Myocyte (in vitro differentiated cells): ENCODE measurements around the gene SHROOM3. TPM values are rescaled to one million over a fixed set of nuclear protein-coding genes. Genes with fewer than 3 reads are reported as not detected.
"Not testable (repeated sequence)": the region's sequence is repeated elsewhere in the genome, so short reads cannot be mapped to it uniquely, and the experiment has no call there.

Experiments used
- DNase-seq: peaks from one replicate; pipeline ENCODE4 v3.0.0-alpha.2; 2012; ENCODE audit warnings: low read depth
- total RNA-seq: library from RNA; depleted of rRNA; stranded (reverse); fragments of >200 nt; gene quantifications from 2 replicates; pipeline ENCODE4 v1.2.3, GENCODE V29; 2014

Gene SHROOM3
- total RNA-seq, 1 donor from 2014 or later = 3.5 TPM

DNA sequence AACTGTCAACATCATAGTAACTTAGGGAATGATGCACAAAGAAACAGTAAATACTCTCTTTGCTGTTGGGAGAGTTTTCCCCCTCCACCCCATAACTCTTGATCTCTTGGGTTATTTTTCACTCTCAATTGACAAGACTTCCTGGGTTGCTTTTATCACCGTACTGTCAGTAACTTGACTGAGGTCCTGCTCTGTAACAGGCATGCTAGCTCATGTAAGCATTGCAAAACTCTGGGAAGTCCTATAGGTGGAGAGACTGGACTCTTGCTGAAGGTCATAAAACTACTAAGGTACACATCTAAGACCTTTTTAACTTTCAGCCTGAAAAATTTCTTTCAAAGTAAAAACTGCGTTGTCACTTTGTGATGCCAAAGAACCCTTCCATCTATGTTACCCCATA lies 10.9 kb downstream of the SHROOM3 start:
- no peak for DNase-seq

DNA sequence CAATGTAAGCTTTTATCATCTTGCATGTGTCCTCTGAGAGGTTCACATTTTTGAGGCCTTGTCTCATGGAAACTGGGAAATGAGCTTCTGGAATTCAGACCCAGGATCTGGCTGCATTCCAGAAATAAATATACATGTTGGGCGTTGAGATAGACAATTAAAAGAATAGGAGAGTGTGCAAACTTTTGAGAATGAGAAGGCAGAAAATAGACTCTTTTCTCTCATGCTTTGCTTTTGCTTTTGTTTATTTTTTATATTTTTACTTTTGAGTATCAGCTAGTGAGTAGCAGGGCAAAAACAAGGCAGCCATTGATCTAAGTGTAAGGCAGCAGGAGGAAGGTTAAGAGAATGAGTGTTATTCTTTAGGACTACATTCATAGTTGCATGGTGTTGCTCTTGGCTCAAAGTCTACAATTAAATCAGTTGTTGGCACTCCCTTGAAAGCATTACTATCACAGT lies 12.4 kb downstream of the SHROOM3 start:
- DNase-seq = peak; percentile 6

DNA sequence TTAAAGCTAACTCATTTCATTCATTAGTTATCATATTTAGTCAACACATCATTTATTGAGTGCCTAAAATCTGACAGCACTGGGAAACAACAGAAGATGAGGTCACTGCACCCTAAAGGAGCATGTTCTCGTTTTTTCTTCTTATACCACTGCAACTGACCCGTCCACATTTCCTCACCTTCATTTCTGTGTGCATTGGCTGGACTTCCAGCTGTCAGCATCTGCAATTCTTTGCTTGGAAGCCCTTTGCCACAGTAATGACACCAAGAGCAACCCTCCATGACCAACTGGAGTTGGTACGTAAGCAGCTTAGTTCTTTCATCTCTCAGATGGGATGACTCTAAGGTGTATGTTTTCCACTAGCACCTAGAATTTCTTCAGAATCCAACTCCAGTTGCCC lies 13.2 kb downstream of the SHROOM3 start:
- DNase-seq = no peak

GRCh38 chr4:76449362-76449767 lies 14.3 kb downstream of the SHROOM3 start:
- DNase-seq = peak; percentile 2

- DNase-seq = no peak
Measured at GRCh38 chr4:76449833-76450232, 14.8 kb downstream of the SHROOM3 start.

GRCh38 chr4:76453232-76453631 lies 18.2 kb downstream of the SHROOM3 start:
- DNase-seq = no peak

GRCh38 chr4:76454073-76454472 lies 19.0 kb downstream of the SHROOM3 start:
- not testable (repeated sequence) for DNase-seq

- DNase-seq = no peak
Measured at GRCh38 chr4:76457885-76458284, 22.9 kb downstream of the SHROOM3 start.

DNA sequence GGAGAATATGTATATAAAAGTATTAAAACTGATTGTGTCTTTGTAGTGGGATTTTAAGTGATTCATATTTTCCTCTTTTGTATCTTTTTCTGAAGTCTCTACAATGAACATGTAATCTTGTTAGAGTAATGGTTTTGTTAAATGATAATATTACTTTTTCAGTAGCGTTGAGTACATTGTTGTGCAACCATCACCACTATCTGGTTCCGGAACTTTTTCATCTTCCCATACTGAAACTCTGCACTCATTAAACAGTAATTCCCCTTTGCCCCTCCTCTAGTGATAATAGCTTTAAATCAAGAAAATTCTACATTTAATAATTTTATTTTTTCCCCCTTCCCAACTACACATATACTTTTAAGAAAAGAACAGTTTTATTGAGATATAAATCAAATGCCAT lies 23.3 kb downstream of the SHROOM3 start:
- DNase-seq = no peak

DNA sequence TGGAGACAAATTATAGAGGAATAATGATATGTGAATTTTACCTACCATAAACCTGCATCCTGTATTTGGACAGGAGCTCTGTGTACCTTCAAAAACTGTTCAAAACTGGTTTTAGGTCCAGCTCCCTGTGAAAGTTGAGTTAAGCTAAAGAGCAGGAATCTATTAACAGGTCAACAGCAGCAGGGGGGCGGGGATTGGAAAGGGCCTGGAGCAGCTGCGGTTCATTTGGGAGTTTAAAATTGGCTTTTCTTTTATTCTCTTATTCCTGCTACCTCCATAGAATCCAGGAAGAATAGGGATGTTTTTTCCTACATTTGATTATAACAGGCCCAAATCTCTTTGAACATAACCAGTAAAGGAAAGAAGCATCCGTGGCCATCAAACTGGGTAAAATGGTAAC lies 23.8 kb downstream of the SHROOM3 start:
- peak; percentile 56 for DNase-seq

- DNase-seq = peak; percentile 75
Measured at GRCh38 chr4:76459291-76459723, 24.3 kb downstream of the SHROOM3 start.

DNA sequence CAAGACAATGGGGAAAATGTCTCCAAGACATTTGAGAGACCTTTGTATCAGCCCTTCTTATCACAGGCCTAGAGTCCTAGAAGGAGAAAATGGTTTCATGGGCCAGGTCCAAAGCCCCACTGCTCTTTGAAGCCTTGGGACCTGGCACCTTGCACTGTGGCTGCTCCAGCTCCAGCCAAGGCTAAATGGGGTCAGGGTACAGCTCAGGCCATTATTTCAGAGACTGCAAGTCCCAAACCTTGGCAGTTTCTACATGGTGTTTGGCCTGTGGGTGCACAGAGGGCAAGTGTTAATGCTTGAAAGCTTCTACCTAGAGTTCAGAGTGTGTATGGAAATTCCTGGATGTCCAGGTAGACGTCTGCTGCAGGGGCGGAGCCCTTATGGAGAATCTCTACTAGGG lies 28.5 kb downstream of the SHROOM3 start:
- DNase-seq = no peak

- no peak for DNase-seq
Measured at GRCh38 chr4:76470064-76470463, 35.0 kb downstream of the SHROOM3 start.

- DNase-seq = no peak
Measured at GRCh38 chr4:76470532-76470931, 35.5 kb downstream of the SHROOM3 start.

DNA sequence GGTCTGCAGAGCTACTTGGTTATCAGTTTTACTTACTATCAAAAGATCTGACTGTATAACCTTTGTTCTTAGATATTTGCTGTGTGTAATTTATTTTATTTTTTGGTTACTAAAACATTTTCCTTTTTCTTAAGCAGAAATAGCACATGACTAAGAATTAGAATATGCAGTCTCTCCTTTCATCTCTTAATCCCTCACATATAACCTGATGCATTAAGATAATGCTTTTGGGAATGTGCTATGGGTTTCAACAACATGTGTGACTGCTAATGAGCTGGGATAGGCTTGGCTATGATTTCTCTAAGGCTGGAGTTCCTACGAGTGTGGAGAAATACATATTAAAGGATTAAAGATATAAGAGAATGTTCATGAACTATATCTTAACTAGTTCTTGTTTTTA lies 41.5 kb downstream of the SHROOM3 start:
- DNase-seq = no peak

- DNase-seq = no peak
Measured at GRCh38 chr4:76484654-76485053, 49.6 kb downstream of the SHROOM3 start.

DNA sequence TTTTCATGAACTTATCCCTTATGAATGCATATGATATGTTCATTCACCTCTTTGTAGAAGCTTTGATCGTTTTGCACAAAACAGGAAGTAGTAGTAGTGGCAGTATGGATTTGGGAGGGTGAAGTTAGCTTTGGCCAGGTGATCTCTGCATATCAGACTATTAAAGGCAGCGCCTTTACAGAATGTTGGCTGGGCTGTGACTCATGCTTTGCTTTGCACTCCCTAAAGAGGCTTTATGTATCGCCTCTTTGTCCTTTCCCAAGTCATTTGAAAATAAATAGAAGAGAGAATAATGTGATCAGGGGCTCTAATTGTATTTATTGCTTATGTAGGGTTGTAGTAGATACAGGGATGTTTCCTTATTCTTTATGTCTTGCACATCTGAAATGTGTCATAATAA lies 50.4 kb downstream of the SHROOM3 start:
- DNase-seq = no peak

GRCh38 chr4:76486588-76487276 lies 51.7 kb downstream of the SHROOM3 start:
- DNase-seq = no peak

DNA sequence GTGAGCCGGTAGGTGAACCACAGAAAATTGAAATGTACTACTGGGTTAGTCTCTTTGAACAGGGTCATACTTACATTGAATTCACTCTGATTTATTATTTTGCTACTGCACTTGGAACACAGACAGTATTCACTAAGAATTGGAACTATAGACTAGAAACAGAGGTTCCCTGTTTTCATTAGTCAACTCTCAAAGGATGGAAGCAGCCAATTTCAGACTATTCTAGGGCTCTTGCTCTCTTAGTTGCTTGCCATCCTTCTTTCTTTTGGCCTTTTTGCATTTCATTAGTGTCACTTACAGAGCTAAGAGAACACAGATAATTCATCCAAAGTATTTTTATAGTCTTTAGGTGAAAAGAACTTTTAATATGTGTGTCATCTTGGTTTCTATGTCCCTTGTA lies 52.6 kb downstream of the SHROOM3 start:
- no peak for DNase-seq

DNA sequence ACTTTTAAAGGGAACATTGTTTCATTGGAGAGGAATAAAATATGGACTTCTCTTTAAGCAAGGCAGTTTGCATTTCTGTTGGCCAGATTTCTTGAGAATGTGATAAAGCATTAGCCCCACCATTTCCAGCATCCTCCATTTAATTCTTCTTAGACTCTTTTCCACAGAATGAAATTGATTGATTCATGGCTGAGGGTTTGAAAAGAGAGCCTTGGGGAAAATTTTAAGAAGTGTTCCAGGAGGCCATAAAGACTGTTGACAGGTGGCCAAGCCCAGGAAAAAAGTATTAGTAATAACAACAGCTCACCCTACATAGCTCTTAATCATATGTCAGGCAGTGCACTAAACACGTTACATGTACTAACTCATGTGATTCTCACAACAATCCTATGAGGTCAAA lies 53.4 kb downstream of the SHROOM3 start:
- no peak for DNase-seq

DNA sequence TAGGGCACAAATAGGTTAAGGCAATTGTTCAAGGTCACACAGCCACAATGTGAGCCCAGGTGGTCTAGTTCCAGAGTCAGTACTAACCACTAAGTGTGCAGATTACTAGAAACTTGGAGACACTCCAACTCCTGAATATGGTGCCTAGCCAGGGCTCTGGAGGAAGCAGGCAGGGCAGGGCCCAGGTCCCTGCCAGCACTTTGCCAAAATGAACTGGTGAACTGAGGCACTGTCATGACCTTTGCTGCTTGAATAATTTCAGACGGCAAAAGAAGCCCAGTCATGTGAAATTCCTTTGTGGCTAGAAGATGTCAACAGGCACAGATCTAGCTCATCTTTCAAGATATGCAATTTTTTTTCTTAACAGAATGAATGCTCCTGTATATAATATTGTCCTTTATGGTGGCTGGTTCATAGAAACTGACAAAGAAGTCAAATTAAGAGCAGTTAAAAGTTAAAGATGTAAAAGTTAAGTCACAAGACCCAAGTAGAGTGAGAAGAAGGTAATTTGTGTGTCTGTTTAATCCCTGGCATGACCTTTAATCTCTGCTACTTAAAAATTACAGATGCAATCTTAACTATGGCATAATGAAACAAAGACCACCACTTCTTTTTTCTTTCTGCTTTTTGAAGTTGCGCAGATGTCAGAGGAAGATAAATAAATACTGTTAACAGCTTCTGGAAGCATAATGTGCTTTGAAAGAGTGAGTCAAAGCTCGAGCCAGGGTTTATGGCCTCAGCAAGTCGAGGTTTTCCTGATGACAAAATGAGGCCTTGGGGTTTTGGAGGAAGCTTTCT lies 54.1 kb downstream of the SHROOM3 start:
- DNase-seq = no peak

GRCh38 chr4:76489686-76490161 lies 54.7 kb downstream of the SHROOM3 start:
- no peak for DNase-seq

DNA sequence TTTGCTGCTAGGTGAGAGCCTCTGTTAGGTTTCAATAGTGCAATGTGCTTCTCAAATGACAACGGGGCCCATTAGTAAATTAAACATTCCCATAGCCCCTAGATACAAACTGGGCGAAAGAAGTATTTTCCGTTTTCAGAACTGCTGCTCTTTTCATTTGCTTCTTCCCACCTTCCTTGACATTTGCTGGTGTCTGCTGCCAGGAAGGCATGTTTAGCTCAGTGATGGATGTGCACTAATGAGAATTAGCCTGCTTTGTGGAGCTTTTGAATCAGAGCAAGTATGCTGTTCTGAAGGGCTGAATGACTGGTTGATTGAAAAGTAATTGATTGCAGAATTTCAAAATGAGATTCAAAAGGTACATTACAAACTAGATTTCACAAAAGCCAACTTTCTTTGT lies 57.0 kb downstream of the SHROOM3 start:
- no peak for DNase-seq
